Natural killer cell (primary cell): ENCODE measurements around the gene CSNK2A1. TPM values are rescaled to one million over a fixed set of nuclear protein-coding genes. Genes with fewer than 3 reads are reported as not detected.
A peak's percentile ranks its signal among the peaks of the same experiment; 100 is the strongest.

ENCODE experiments used
- ATAC-seq, 3 donors: fragments of 150-1000 bp in 2 of 3; fragments of 200-7000 bp in 1 of 3; cut with Tn5 transposase; 1 replicate in 1 of 3; 2 replicates in 2 of 3; pipeline ENCODE4 v1.10.0; 2021; ENCODE audit warnings: mild to moderate bottlenecking in 2 of 3, moderate library complexity in 2 of 3
- DNase-seq, 2 donors: peaks; one replicate each; pipeline versions ENCODE4 v3.0.0 to v3.0.0-alpha.2; 2013 to 2021; ENCODE audit warnings: mixed read lengths in 1 of 2
- H3K27ac ChIP-seq: one replicate; pipeline ENCODE4 v1.5.1; 2013; ENCODE audit warnings: mild to moderate bottlenecking, low read length
- H3K27me3 ChIP-seq: one replicate; pipeline ENCODE4 v1.6.1; 2013; ENCODE audit warnings: low read length; ENCODE audit not compliant: control insufficient read depth, insufficient read depth
- H3K36me3 ChIP-seq: one replicate; pipeline ENCODE4 v1.6.1; 2013; ENCODE audit warnings: low read length; ENCODE audit not compliant: control insufficient read depth, insufficient read depth
- H3K4me1 ChIP-seq: one replicate; pipeline ENCODE4 v1.6.1; 2013; ENCODE audit warnings: low read length; ENCODE audit not compliant: control insufficient read depth, insufficient read depth
- H3K4me3 ChIP-seq: one replicate; pipeline ENCODE4 v1.5.1; 2013; ENCODE audit warnings: low read length
- H3K9me3 ChIP-seq: one replicate; pipeline ENCODE4 v1.6.1; 2013; ENCODE audit warnings: low read length; ENCODE audit not compliant: control insufficient read depth, insufficient read depth
- H3K27ac Mint-ChIP-seq, 2 donors: one replicate each; pipeline ENCODE4 v1.8.0; 2022; ENCODE audit warnings: mild to moderate bottlenecking in 2 of 2, mixed read lengths in 2 of 2, moderate library complexity in 1 of 2
- H3K27me3 Mint-ChIP-seq, 2 donors: one replicate each; pipeline ENCODE4 v1.8.0; 2022; ENCODE audit warnings: low read depth in 2 of 2, mixed read lengths in 2 of 2
- H3K36me3 Mint-ChIP-seq: one replicate; pipeline ENCODE4 v1.8.0; 2022; ENCODE audit warnings: mixed read lengths
- H3K4me1 Mint-ChIP-seq, 2 donors: one replicate each; pipeline ENCODE4 v1.8.0; 2022; ENCODE audit warnings: mixed read lengths in 2 of 2
- H3K4me3 Mint-ChIP-seq: one replicate; pipeline ENCODE4 v1.8.0; 2022; ENCODE audit warnings: mild to moderate bottlenecking, moderate library complexity, mixed read lengths
- H3K9me3 Mint-ChIP-seq, 2 donors: one replicate each; pipeline ENCODE4 v1.8.0; 2022; ENCODE audit warnings: mixed read lengths in 2 of 2
- CTCF ChIP-seq: fragments of 200-600 bp; IDR thresholded peaks from one replicate; pipeline ENCODE4 v1.8.0; 2022; ENCODE audit warnings: antibody characterized with exemption
- WGBS: methylation state at CpG from one replicate; pipeline ENCODE4 v1.1.7; 2013; ENCODE audit warnings: missing lambda C conversion rate; ENCODE audit not compliant: insufficient coverage; 5-methylcytosine and 5-hydroxymethylcytosine counted together
- intact Hi-C: fragments of 100-400 bp; cut with micrococcal nuclease; formaldehyde crosslinking; loops from one replicate; pipeline ENCODE4 v1.14.2; 2022
- total RNA-seq, 4 donors: library from RNA; stranded (reverse); fragments of 120-200 nt in 1 of 4; gene quantifications; one replicate each; pipeline versions ENCODE4 v1.2.3 to v1.2.4, GENCODE V29; 2013 to 2022

The CSNK2A1 gene
- total RNA-seq, 3 donors from 2014 or later (not counting 1 experiment from before 2014, with no cell fraction given): 88.8 to 92.6 (median 88.9) TPM

GRCh38 chr20:474581-474980 lies 69.0 kb downstream of the CSNK2A1 start:
- Histone ChIP-seq H3K4me1 (peaks cover 3% of the 10 kb centered on the region), H3K36me3 (peaks cover 4% of the 10 kb centered on the region), H3K27ac (no peak overlapping the region), H3K27me3 (no peaks in the 10 kb centered on the region), H3K9me3 (no peaks in the 10 kb centered on the region), H3K4me3 (no peak overlapping the region)
- no peak overlapping the region for H3K4me3 Mint-ChIP-seq
- no peak for ATAC-seq
- H3K27ac Mint-ChIP-seq: peak overlapping the region in 1 of 2 donors; percentile 31
- no peaks in the 10 kb centered on the region for H3K9me3 Mint-ChIP-seq
- no peak for TF ChIP-seq CTCF
- H3K36me3 Mint-ChIP-seq: peaks cover 7% of the 10 kb centered on the region
- DNase-seq: no peak
- 97% methylated on average over 2 of the region's 2 CpGs for WGBS
- H3K4me1 Mint-ChIP-seq: peaks cover 5 to 8% of the 10 kb centered on the region in 2 donors
- intact Hi-C loops: no loop called here
- H3K27me3 Mint-ChIP-seq: peaks cover 0 to 8% of the 10 kb centered on the region in 2 donors

- Mint-ChIP-seq H3K9me3 (no peaks in the 10 kb centered on the region), H3K36me3 (no peaks in the 10 kb centered on the region), H3K4me1 (no peaks in the 10 kb centered on the region), H3K27ac (peak overlapping the region in 1 of 2 donors; percentile 51), H3K27me3 (peaks cover 0 to 15% of the 10 kb centered on the region in 2 donors), H3K4me3 (no peak overlapping the region)
- no peak for TF ChIP-seq CTCF
- WGBS: no CpG with 5 or more reads among the region's 1 CpG
- no peaks in the 10 kb centered on the region for H3K4me1 ChIP-seq
- H3K27ac ChIP-seq: no peak overlapping the region
- H3K9me3 ChIP-seq: no peaks in the 10 kb centered on the region
- no peak overlapping the region for H3K4me3 ChIP-seq
- DNase-seq (no peak), ATAC-seq (no peak)
- H3K36me3 ChIP-seq: no peaks in the 10 kb centered on the region
- no peaks in the 10 kb centered on the region for H3K27me3 ChIP-seq
- intact Hi-C loops: no loop called here
Measured at GRCh38 chr20:472889-473292, 70.7 kb downstream of the CSNK2A1 start.

- Mint-ChIP-seq H3K4me3 (no peak overlapping the region), H3K4me1 (no peaks in the 10 kb centered on the region), H3K27me3 (peaks cover 2 to 19% of the 10 kb centered on the region in 2 donors), H3K36me3 (no peaks in the 10 kb centered on the region), H3K27ac (peak overlapping the region in 1 of 2 donors; percentile 51), H3K9me3 (no peaks in the 10 kb centered on the region)
- intact Hi-C loops: no loop called here
- Histone ChIP-seq H3K36me3 (no peaks in the 10 kb centered on the region), H3K27me3 (no peaks in the 10 kb centered on the region), H3K4me3 (no peak overlapping the region), H3K4me1 (no peaks in the 10 kb centered on the region), H3K27ac (no peak overlapping the region), H3K9me3 (no peaks in the 10 kb centered on the region)
- ATAC-seq (no peak), DNase-seq (no peak)
- 93% methylated on average over 9 of the region's 9 CpGs for WGBS
- no peak for TF ChIP-seq CTCF
Measured at GRCh38 chr20:472137-472846, 71.3 kb downstream of the CSNK2A1 start.
